HFFc6 (cell line): ENCODE measurements around the gene AFDN. TPM values are rescaled to one million over a fixed set of nuclear protein-coding genes. Genes with fewer than 3 reads are reported as not detected.

Experiments
- DNase-seq: peaks from one replicate; pipeline ENCODE4 v3.0.0-alpha.2; 2018
- H3K27ac Mint-ChIP-seq: 2 replicates; pipeline ENCODE4 v1.8.0; 2020; ENCODE audit warnings: mild to moderate bottlenecking, mixed read lengths
- H3K27me3 Mint-ChIP-seq: 2 replicates; pipeline ENCODE4 v1.8.0; 2021; ENCODE audit warnings: mild to moderate bottlenecking, moderate library complexity, mixed read lengths; ENCODE audit not compliant: insufficient read depth
- H3K36me3 Mint-ChIP-seq: 2 replicates; pipeline ENCODE4 v1.8.0; 2021; ENCODE audit warnings: low read depth, mixed read lengths
- H3K4me1 Mint-ChIP-seq: 2 replicates; pipeline ENCODE4 v1.8.0; 2020; ENCODE audit warnings: low read depth, mixed read lengths
- H3K4me3 Mint-ChIP-seq: 2 replicates; pipeline ENCODE4 v1.8.0; 2020; ENCODE audit warnings: mild to moderate bottlenecking, moderate library complexity, mixed read lengths
- H3K9me3 Mint-ChIP-seq: 2 replicates; pipeline ENCODE4 v1.8.0; 2020; ENCODE audit warnings: mild to moderate bottlenecking, mixed read lengths
- total RNA-seq, 6 experiments: library from RNA; stranded (reverse); fragmentation: NEBNext Ultra II Directional; extraction: Animal tissue kit (Norgen Biotek cat#: 25700); gene quantifications; 2 replicates in 1 of 6; 3 replicates in 5 of 6; pipeline ENCODE4 v1.2.3, GENCODE V29; 2021
- TF ChIP-seq, protein P1 (sequence below): fragments of 200-600 bp; sonication (generic); IDR thresholded peaks from 2 replicates; pipeline ENCODE4 v1.5.0; 2021; ENCODE audit warnings: antibody characterized with exemption, mild to moderate bottlenecking

The AFDN gene
- total RNA-seq, 6 experiments from 2014 or later: 16.1 to 20.3 (median 17.4) TPM

DNA sequence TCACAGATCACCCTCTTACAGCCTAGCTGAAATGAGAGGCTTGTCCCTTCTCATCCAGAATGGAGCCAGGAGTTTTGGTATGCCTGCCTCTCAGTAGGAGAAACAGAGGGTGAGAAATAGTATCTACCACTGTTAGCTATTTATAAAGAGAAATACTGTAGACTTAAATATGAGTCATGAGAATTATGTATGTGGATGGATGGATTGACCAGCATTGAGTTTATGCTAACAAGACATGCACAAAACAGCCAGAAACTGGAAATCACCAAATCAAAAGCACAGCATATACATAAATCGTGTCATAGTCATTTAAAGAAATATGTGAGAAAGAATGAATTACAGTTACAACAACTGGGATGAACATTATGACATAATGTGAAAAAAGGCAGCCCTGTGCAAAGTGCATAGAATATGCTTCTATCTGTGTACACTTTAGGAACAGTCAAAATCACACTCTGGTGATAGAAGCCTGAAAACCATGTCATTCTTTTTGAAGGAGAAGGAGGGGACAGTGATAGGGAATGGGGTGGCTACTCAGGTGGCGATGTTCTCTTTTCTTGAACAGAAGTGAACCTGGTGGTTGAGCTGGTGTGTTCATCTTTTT lies 90.9 kb downstream of the AFDN start:
- H3K27ac Mint-ChIP-seq: no peak overlapping the region
- TF ChIP-seq, protein P1, sequence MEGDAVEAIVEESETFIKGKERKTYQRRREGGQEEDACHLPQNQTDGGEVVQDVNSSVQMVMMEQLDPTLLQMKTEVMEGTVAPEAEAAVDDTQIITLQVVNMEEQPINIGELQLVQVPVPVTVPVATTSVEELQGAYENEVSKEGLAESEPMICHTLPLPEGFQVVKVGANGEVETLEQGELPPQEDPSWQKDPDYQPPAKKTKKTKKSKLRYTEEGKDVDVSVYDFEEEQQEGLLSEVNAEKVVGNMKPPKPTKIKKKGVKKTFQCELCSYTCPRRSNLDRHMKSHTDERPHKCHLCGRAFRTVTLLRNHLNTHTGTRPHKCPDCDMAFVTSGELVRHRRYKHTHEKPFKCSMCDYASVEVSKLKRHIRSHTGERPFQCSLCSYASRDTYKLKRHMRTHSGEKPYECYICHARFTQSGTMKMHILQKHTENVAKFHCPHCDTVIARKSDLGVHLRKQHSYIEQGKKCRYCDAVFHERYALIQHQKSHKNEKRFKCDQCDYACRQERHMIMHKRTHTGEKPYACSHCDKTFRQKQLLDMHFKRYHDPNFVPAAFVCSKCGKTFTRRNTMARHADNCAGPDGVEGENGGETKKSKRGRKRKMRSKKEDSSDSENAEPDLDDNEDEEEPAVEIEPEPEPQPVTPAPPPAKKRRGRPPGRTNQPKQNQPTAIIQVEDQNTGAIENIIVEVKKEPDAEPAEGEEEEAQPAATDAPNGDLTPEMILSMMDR: no peak
- DNase-seq: no peak
- H3K4me1 Mint-ChIP-seq: no peaks in the 10 kb centered on the region
- H3K4me3 Mint-ChIP-seq: no peak overlapping the region
- no peaks in the 10 kb centered on the region for H3K27me3 Mint-ChIP-seq
- no peaks in the 10 kb centered on the region for H3K9me3 Mint-ChIP-seq
- H3K36me3 Mint-ChIP-seq: peaks cover 7% of the 10 kb centered on the region

GRCh38 chr6:167918548-167919278 lies 92.0 kb downstream of the AFDN start:
- Mint-ChIP-seq H3K9me3 (no peaks in the 10 kb centered on the region), H3K27me3 (no peaks in the 10 kb centered on the region), H3K4me3 (no peak overlapping the region), H3K36me3 (peaks cover 7% of the 10 kb centered on the region), H3K4me1 (no peaks in the 10 kb centered on the region), H3K27ac (no peak overlapping the region)
- TF ChIP-seq, protein P1: no peak
- no peak for DNase-seq

DNA sequence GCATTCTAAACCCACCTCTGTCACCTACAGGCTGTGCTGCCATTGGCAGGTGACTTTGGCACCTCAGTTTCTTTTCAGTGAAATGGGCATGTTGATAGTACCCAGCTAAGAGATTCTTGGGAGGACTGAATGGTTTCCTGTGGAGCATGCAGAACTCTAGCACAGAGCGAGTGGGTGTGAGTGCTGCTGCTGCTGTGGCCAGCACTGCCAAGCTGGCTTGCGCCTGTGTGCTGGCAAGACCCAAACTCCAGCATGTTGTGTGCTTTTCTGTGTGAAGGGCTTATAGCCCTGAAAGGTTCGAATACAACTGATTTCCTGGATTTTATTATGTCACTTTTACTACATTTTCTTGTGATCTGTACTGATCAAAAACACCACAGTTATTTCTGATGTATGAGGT lies 92.6 kb downstream of the AFDN start:
- Mint-ChIP-seq H3K9me3 (no peaks in the 10 kb centered on the region), H3K27ac (no peak overlapping the region), H3K4me3 (no peak overlapping the region), H3K4me1 (no peaks in the 10 kb centered on the region), H3K36me3 (peaks cover 7% of the 10 kb centered on the region), H3K27me3 (no peaks in the 10 kb centered on the region)
- no peak for DNase-seq
- TF ChIP-seq, protein P1: no peak

DNA sequence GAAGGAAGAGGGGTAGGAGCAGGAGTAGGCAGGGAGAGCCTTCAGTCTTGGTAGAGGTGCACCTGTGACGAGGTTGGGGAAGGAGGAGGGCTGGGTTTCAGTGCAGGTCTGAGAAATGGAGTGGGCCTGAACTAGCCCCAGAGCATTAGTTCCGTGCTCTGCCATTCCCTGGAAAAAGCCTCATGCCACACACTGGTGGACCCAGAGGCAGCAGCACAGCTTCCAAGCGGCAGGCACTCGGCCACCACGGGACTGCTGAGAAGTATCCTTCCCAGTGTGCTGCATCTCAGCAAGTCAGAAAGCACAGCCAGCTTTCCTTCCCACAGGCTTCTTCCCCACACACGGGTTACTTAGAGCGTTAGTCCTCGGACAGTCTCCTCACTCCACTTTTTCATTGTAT lies 93.5 kb downstream of the AFDN start:
- peaks cover 11% of the 10 kb centered on the region for H3K36me3 Mint-ChIP-seq
- no peaks in the 10 kb centered on the region for H3K4me1 Mint-ChIP-seq
- no peak overlapping the region for H3K4me3 Mint-ChIP-seq
- TF ChIP-seq, protein P1: no peak
- DNase-seq: no peak
- no peaks in the 10 kb centered on the region for H3K9me3 Mint-ChIP-seq
- H3K27me3 Mint-ChIP-seq: no peaks in the 10 kb centered on the region
- no peak overlapping the region for H3K27ac Mint-ChIP-seq

DNA sequence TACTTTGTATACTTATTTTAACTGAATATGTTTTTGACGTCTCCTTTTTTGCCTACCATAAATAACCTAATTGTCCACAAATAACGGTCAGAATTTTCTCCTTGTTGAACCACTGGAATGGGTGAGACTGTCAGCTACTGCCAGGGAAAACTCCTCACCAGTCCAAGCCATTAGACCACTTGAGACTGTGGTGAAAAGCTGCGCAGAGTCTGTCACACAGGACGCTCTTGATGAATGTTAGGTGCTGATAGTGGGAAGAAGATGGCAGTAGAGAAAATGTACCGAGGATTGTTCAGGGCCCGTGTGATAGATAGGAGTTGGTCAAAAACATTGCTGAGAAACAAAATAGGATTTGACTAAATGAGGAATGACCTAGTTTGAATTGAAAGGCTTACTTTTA lies 95.1 kb downstream of the AFDN start:
- TF ChIP-seq, protein P1: no peak
- H3K9me3 Mint-ChIP-seq: no peaks in the 10 kb centered on the region
- no peak overlapping the region for H3K4me3 Mint-ChIP-seq
- H3K27me3 Mint-ChIP-seq: peaks cover 2% of the 10 kb centered on the region; the same call in 1 of the 2 replicates
- H3K4me1 Mint-ChIP-seq: no peaks in the 10 kb centered on the region
- DNase-seq: no peak
- H3K27ac Mint-ChIP-seq: no peak overlapping the region
- H3K36me3 Mint-ChIP-seq: peaks cover 12% of the 10 kb centered on the region; the same call in 1 of the 2 replicates
